IMR-90 (cell line): ENCODE data around the gene FSD1. TPM values are rescaled to one million over a fixed set of nuclear protein-coding genes. Genes with fewer than 3 reads are reported as not detected.

Experiments
- ATAC-seq: fragments of 200-7000 bp; cut with Tn5 transposase; 2 replicates; pipeline ENCODE4 v1.9.1; 2020; ENCODE audit warnings: low read depth, mild to moderate bottlenecking, moderate library complexity
- BruUV-seq: library from RNA; stranded (reverse); fragments of 400-500 nt; replicated peaks from 2 replicates; lab custom pipeline; 2021; lab: Mats Ljungman, UMichigan
- CTCF ChIA-PET: fragments of 300-600 bp; formaldehyde crosslinking; extraction: SDS; loops from one replicate; lab custom pipeline; 2021; ENCODE audit warnings: antibody characterized with exemption; lab: Yijun Ruan, JAX
- POLR2A ChIA-PET: fragments of 300-600 bp; sonication (Branson Sonifier 250); formaldehyde crosslinking; loops from one replicate; lab custom pipeline; 2022; ENCODE audit warnings: antibody characterized with exemption; ENCODE audit not compliant: unreplicated experiment; lab: Charles Lee
- DNase-seq: peaks from one replicate; pipeline ENCODE4 v3.0.0; 2013
- H2AFZ ChIP-seq: replicated peaks from 2 replicates; pipeline ENCODE3; 2013; ENCODE audit warnings: low read length, mild to moderate bottlenecking; ENCODE audit not compliant: poor library complexity
- H2AK5ac ChIP-seq: 2 replicates; pipeline ENCODE4 v1.6.1; 2013; ENCODE audit warnings: low read depth, low read length, inconsistent platforms
- H2AK9ac ChIP-seq: replicated peaks from 2 replicates; pipeline ENCODE3; 2013; ENCODE audit warnings: mild to moderate bottlenecking, low read depth, low read length, moderate library complexity; ENCODE audit not compliant: poor library complexity
- H2BK120ac ChIP-seq: 2 replicates; pipeline ENCODE4 v1.6.1; 2013; ENCODE audit warnings: low read depth, low read length, inconsistent platforms
- H2BK15ac ChIP-seq: 3 replicates; pipeline ENCODE4 v1.6.1; 2013; ENCODE audit warnings: low read depth, low read length, inconsistent platforms
- H2BK20ac ChIP-seq: 2 replicates; pipeline ENCODE4 v1.6.1; 2013; ENCODE audit warnings: low read depth, mild to moderate bottlenecking, inconsistent platforms, low read length, moderate library complexity
- H2BK5ac ChIP-seq: 2 replicates; pipeline ENCODE4 v1.6.1; 2013; ENCODE audit warnings: mild to moderate bottlenecking, low read depth, low read length, inconsistent platforms; ENCODE audit not compliant: poor library complexity, severe bottlenecking
- H3K14ac ChIP-seq: replicated peaks from 2 replicates; pipeline ENCODE4 v1.6.1; 2013; ENCODE audit warnings: low read depth, low read length, inconsistent platforms
- H3K18ac ChIP-seq: 2 replicates; pipeline ENCODE4 v1.6.1; 2013; ENCODE audit warnings: low read depth, low read length, control low read depth
- H3K23ac ChIP-seq: 2 replicates; pipeline ENCODE4 v1.6.1; 2013; ENCODE audit warnings: low read depth, low read length, inconsistent platforms
- H3K27ac ChIP-seq: 2 replicates; pipeline ENCODE4 v1.5.1; 2013; ENCODE audit warnings: mild to moderate bottlenecking, control low read depth, low read length; ENCODE audit not compliant: insufficient read depth
- H3K27me3 ChIP-seq: 2 replicates; pipeline ENCODE4 v1.6.1; 2013; ENCODE audit warnings: low read length; ENCODE audit not compliant: control insufficient read depth, insufficient read depth
- H3K36me3 ChIP-seq: 2 replicates; pipeline ENCODE4 v1.6.1; 2013; ENCODE audit warnings: low read length, mixed read lengths; ENCODE audit not compliant: control insufficient read depth, insufficient read depth
- H3K4ac ChIP-seq: 2 replicates; pipeline ENCODE4 v1.6.1; 2013; ENCODE audit warnings: low read depth, low read length, inconsistent platforms
- H3K4me1 ChIP-seq: 2 replicates; pipeline ENCODE4 v1.6.1; 2013; ENCODE audit warnings: low read length, mixed read lengths; ENCODE audit not compliant: control insufficient read depth, insufficient read depth
- H3K4me2 ChIP-seq: 2 replicates; pipeline ENCODE4 v1.6.1; 2013; ENCODE audit warnings: low read depth, mild to moderate bottlenecking, control low read depth, low read length, moderate library complexity
- H3K4me3 ChIP-seq: 2 replicates; pipeline ENCODE4 v1.5.1; 2013; ENCODE audit warnings: low read depth, mild to moderate bottlenecking, control low read depth, low read length, moderate library complexity; ENCODE audit not compliant: insufficient read depth
- H3K56ac ChIP-seq: 2 replicates; pipeline ENCODE4 v1.6.1; 2013; ENCODE audit warnings: low read length, inconsistent platforms; ENCODE audit not compliant: insufficient read depth; ENCODE audit errors: extremely low read depth
- H3K79me1 ChIP-seq, 2 experiments: 2 replicates each; pipeline ENCODE4 v1.6.1; 2013; ENCODE audit warnings: low read length in 2 of 2, inconsistent platforms in 1 of 2, low read depth in 1 of 2
- H3K9ac ChIP-seq: 2 replicates; pipeline ENCODE4 v1.6.1; 2013; ENCODE audit warnings: low read depth, low read length, control low read depth
- H3K9me1 ChIP-seq: 2 replicates; pipeline ENCODE4 v1.6.1; 2013; ENCODE audit warnings: low read length, inconsistent platforms; ENCODE audit not compliant: insufficient read depth
- H3K9me3 ChIP-seq: 2 replicates; pipeline ENCODE4 v1.6.1; 2013; ENCODE audit warnings: low read length; ENCODE audit not compliant: control insufficient read depth, insufficient read depth
- H4K20me1 ChIP-seq: 2 replicates; pipeline ENCODE4 v1.6.1; 2013; ENCODE audit warnings: low read length, inconsistent platforms; ENCODE audit not compliant: insufficient read depth
- H4K5ac ChIP-seq: 2 replicates; pipeline ENCODE4 v1.6.1; 2013; ENCODE audit warnings: mild to moderate bottlenecking, low read depth, low read length, control low read depth
- H4K8ac ChIP-seq, 2 experiments: 2 replicates each; pipeline ENCODE4 v1.6.1; 2013; ENCODE audit warnings: low read depth in 2 of 2, low read length in 2 of 2, control low read depth in 1 of 2, inconsistent platforms in 1 of 2
- H4K91ac ChIP-seq: 2 replicates; pipeline ENCODE4 v1.6.1; 2013; ENCODE audit warnings: low read depth, low read length, inconsistent platforms; ENCODE audit not compliant: insufficient read depth
- CEBPB ChIP-seq: IDR thresholded peaks from 2 replicates; pipeline ENCODE4 v1.6.1; 2012; ENCODE audit warnings: low read depth, low read length, improper control_type of control experiment
- CHD1 ChIP-seq: IDR thresholded peaks from 2 replicates; pipeline ENCODE4 v1.6.1; 2012; ENCODE audit warnings: low read depth, low read length, improper control_type of control experiment
- CTCF ChIP-seq: conservative IDR thresholded peaks from 2 replicates; pipeline ENCODE4 v1.5.1; 2012; ENCODE audit warnings: mild to moderate bottlenecking, low read depth, low read length, improper control_type of control experiment
- ELK1 ChIP-seq: fragments of 150-350 bp; IDR thresholded peaks from 2 replicates; pipeline ENCODE4 v1.6.1; 2016; ENCODE audit warnings: low read depth, mild to moderate bottlenecking, low read length, moderate library complexity, borderline replicate concordance
- FOS ChIP-seq: fragments of 150-350 bp; IDR thresholded peaks from 2 replicates; pipeline ENCODE4 v1.6.1; 2016; ENCODE audit warnings: low read depth, low read length
- MAZ ChIP-seq: IDR thresholded peaks from 2 replicates; pipeline ENCODE4 v1.6.1; 2012; ENCODE audit warnings: low read depth, mild to moderate bottlenecking, low read length, improper control_type of control experiment, moderate library complexity, borderline replicate concordance
- NFE2L2 ChIP-seq: fragments of 150-350 bp; IDR thresholded peaks from 2 replicates; pipeline ENCODE4 v1.6.1; 2016; ENCODE audit warnings: low read depth, mild to moderate bottlenecking, low read length
- RAD21 ChIP-seq: IDR thresholded peaks from 2 replicates; pipeline ENCODE4 v1.6.1; 2012; ENCODE audit warnings: low read length, improper control_type of control experiment
- USF2 ChIP-seq: fragments of 150-350 bp; IDR thresholded peaks from 2 replicates; pipeline ENCODE4 v1.6.1; 2017; ENCODE audit warnings: mild to moderate bottlenecking, antibody characterized with exemption, low read length, low read depth
- WGBS, 2 experiments: methylation state at CpG; one replicate each; pipeline versions ENCODE4 v1.1.5 to v1.1.7; 2013; ENCODE audit warnings: missing lambda C conversion rate in 2 of 2; ENCODE audit not compliant: insufficient read length in 1 of 2; ENCODE audit errors: extremely low coverage in 2 of 2; 5-methylcytosine and 5-hydroxymethylcytosine counted together
- dilution Hi-C: fragments of 300-500 bp; cut with HindIII; formaldehyde crosslinking; loops from one replicate; pipeline ENCODE4 v1.14.3; 2018; ENCODE audit warnings: low sequenced_read_pairs; ENCODE audit not compliant: unreplicated experiment
- in situ Hi-C: fragments of 300-500 bp; cut with MboI; formaldehyde crosslinking; loops from 3 replicates; pipeline ENCODE4 v1.14.3; 2019; ENCODE audit warnings: low sequenced_read_pairs, inconsistent platforms, mixed read lengths
- intact Hi-C: fragments of 100-400 bp; cut with micrococcal nuclease; formaldehyde crosslinking; loops from 2 replicates; pipeline ENCODE4 v1.10.0; 2022
- polyA plus RNA-seq, 3 experiments: library from polyadenylated mRNA; depleted of rRNA; stranded (reverse); fragments of >200 nt; gene quantifications; 2 replicates each; pipeline ENCODE4 v1.2.3, GENCODE V29; 2012; ENCODE audit warnings: low replicate concordance in 1 of 3
- total RNA-seq: library from RNA; depleted of rRNA; stranded (reverse); fragments of >200 nt; gene quantifications from 2 replicates; pipeline ENCODE4 v1.2.3, GENCODE V29; 2012

Gene FSD1
- total and polyA plus RNA-seq, 2 of the 4 experiments (the other 2 are of a cell fraction): 17.4 to 24.4 TPM

GRCh38 chr19:4350111-4350510 is 45.7 kb downstream of the FSD1 start:
- Histone ChIP-seq H3K9me1 (no peaks in the 10 kb centered on the region), H3K4me3 (no peak overlapping the region), H4K8ac (no peak overlapping the region), H3K9me3 (no peaks in the 10 kb centered on the region), H3K23ac (no peak overlapping the region), H3K27me3 (no peaks in the 10 kb centered on the region), H4K5ac (no peak overlapping the region), H3K4me2 (no peak overlapping the region), H3K27ac (no peak overlapping the region), H4K20me1 (no peaks in the 10 kb centered on the region; the same call in 1 of the 2 replicates), H3K9ac (no peak overlapping the region), H2BK15ac (no peak overlapping the region), H3K4me1 (no peaks in the 10 kb centered on the region), H3K4ac (no peak overlapping the region), H3K18ac (no peak overlapping the region), H2AK9ac (no peak overlapping the region), H3K56ac (no peak overlapping the region), H2AFZ (no peak overlapping the region), H3K36me3 (peaks cover 13% of the 10 kb centered on the region), H4K91ac (no peak overlapping the region), H3K79me1 (peaks cover 0 to 4% of the 10 kb centered on the region in 2 experiments; a peak in 1 of 4 replicates), H2BK5ac (no peak overlapping the region), H3K14ac (no peak overlapping the region), H2BK120ac (no peak overlapping the region), H2BK20ac (no peak overlapping the region), H2AK5ac (no peak overlapping the region)
- POLR2A ChIA-PET: no interaction called here
- dilution Hi-C loops: no loop called here
- BruUV-seq: no TSS peak
- WGBS, 2 experiments: 58% methylated on average over 2 of the region's 8 CpGs; no CpG with 5 or more reads in 1 of the 2 experiments
- TF ChIP-seq FOS: no peak
- no peak for TF ChIP-seq CEBPB
- no peak for TF ChIP-seq NFE2L2
- no peak for TF ChIP-seq RAD21
- TF ChIP-seq CHD1: no peak
- no peak for TF ChIP-seq USF2
- TF ChIP-seq MAZ: no peak
- no peak for TF ChIP-seq CTCF
- TF ChIP-seq ELK1: no peak
- in situ Hi-C loops: loop anchor here (5.0 kb wide), 1 partner anchor 83 kb away; no protein-coding TSS in a partner anchor
- ATAC-seq (no peak), DNase-seq (no peak)
- intact Hi-C loops: no loop called here
- CTCF ChIA-PET: no interaction called here
